Measurements from ENCODE around the gene CTF1. TPM values are rescaled to one million over a fixed set of nuclear protein-coding genes. Genes with fewer than 3 reads are reported as not detected.
A peak's percentile ranks its signal among the peaks of the same experiment; 100 is the strongest.

CTF1 gene
- total and polyA plus RNA-seq, 2 donors: 0.38 to 3.8 TPM

DNA sequence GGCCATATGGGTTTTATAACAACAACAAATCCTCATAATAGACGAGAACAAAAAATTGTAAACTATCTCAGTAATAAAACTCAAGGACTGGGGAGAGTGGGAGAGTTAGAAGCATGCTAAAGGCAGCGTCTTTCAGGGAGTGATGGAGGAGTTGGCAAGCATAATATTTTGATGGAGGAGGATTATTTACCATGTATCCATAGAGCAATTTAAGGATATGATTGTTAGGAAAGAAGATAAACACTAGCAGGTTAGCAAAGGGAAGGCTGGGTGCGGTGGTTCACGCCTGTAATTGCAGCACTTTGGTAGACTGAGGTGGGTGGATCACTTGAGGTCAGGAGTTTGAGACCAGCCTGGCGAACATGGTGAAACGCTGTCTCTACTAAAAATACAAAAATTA lies 30.4 kb upstream of the CTF1 start:
- Histone ChIP-seq H3K4me3 (ENCODE audit: low read length in 2 of 2) (no peak overlapping the region), H3K4me1 (ENCODE audit: control insufficient read depth in 2 of 2, insufficient read depth in 2 of 2, low read length in 2 of 2) (no peaks in the 10 kb centered on the region), H3K27ac (ENCODE audit: low read depth in 1 of 2, low read length in 1 of 2) (no peak overlapping the region), H3K9me3 (ENCODE audit: control insufficient read depth in 2 of 2, insufficient read depth in 1 of 2, low read length in 1 of 2) (no peaks in the 10 kb centered on the region), H3K36me3 (ENCODE audit: control insufficient read depth in 2 of 2, insufficient read depth in 2 of 2, low read length in 1 of 2) (no peaks in the 10 kb centered on the region), H3K27me3 (ENCODE audit: control insufficient read depth in 2 of 2, insufficient read depth in 1 of 2, low read length in 1 of 2) (no peaks in the 10 kb centered on the region)
- DNase-seq (ENCODE audit: low read depth in 6 of 9, low spot score in 9 of 9): no peak
- WGBS: 81% methylated on average over 6 of the region's 6 CpGs

GRCh38 chr16:30867747-30868146 lies 28.7 kb upstream of the CTF1 start:
- Histone ChIP-seq H3K4me3 (ENCODE audit: low read length in 2 of 2) (no peak overlapping the region), H3K9me3 (ENCODE audit: control insufficient read depth in 2 of 2, insufficient read depth in 1 of 2, low read length in 1 of 2) (no peaks in the 10 kb centered on the region), H3K36me3 (ENCODE audit: control insufficient read depth in 2 of 2, insufficient read depth in 2 of 2, low read length in 1 of 2) (no peaks in the 10 kb centered on the region), H3K27ac (ENCODE audit: low read depth in 1 of 2, low read length in 1 of 2) (no peak overlapping the region), H3K4me1 (ENCODE audit: control insufficient read depth in 2 of 2, insufficient read depth in 2 of 2, low read length in 2 of 2) (no peaks in the 10 kb centered on the region), H3K27me3 (ENCODE audit: control insufficient read depth in 2 of 2, insufficient read depth in 1 of 2, low read length in 1 of 2) (no peaks in the 10 kb centered on the region)
- DNase-seq (ENCODE audit: low read depth in 6 of 9, low spot score in 9 of 9): no peak
- WGBS: 95% methylated on average over 5 of the region's 5 CpGs

DNA sequence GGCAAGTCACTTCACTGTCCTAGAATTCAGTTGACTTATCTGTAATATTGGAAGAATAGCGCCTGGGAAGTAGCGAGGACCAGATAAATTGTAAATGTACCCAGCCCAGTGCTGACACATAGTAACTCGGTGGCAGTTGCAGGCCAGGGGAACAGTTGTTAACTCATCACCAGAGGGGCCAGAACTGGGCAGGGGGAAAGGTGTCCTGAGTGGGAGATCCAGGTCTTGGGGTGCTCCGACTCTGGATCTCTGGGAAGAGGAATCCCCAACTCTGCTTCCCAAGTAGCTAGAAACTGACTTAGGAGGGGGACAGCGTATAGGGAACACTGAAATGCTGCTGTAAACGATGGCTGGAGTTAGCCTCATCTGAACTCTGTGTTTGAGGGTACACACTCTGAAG lies 25.5 kb upstream of the CTF1 start:
- Histone ChIP-seq H3K4me1 (ENCODE audit: control insufficient read depth in 2 of 2, insufficient read depth in 2 of 2, low read length in 2 of 2) (peaks cover 6% of the 10 kb centered on the region in 2 donors), H3K27me3 (ENCODE audit: control insufficient read depth in 2 of 2, insufficient read depth in 1 of 2, low read length in 1 of 2) (no peaks in the 10 kb centered on the region), H3K27ac (ENCODE audit: low read depth in 1 of 2, low read length in 1 of 2) (no peak overlapping the region), H3K4me3 (ENCODE audit: low read length in 2 of 2) (no peak overlapping the region), H3K36me3 (ENCODE audit: control insufficient read depth in 2 of 2, insufficient read depth in 2 of 2, low read length in 1 of 2) (no peaks in the 10 kb centered on the region), H3K9me3 (ENCODE audit: control insufficient read depth in 2 of 2, insufficient read depth in 1 of 2, low read length in 1 of 2) (no peaks in the 10 kb centered on the region)
- 99% methylated on average over 6 of the region's 6 CpGs for WGBS
- no peak for DNase-seq (ENCODE audit: low read depth in 6 of 9, low spot score in 9 of 9)

DNA sequence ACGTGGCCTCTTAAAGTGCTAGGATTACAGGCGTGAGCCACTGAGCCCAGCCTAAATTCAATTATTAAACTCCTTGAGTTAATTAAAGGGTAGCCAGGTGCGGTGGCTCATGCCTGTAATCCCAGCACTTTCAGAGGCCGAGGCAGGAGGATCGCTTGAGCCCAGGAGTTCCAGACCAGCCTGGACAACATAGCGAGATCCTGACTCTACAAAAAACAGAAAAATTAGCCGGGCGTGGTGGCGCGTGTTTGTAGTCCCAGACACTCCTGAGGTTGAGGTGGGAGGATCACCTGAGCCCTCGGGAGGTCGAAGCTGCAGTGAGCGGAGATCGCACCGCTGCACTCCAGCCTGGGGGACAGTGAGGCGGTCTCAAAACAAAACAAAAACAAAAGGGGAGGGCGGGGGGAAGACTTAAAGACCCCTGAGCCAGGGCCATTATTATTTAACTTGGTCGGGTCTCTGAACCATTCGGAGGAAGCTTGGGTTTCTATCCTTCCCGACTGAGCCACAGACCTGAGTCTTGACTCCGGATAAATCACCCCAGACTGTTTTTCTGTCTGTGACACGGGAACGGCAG lies 22.1 kb upstream of the CTF1 start:
- peaks cover 0 to 7% of the 10 kb centered on the region in 2 donors for H3K36me3 ChIP-seq (ENCODE audit: control insufficient read depth in 2 of 2, insufficient read depth in 2 of 2, low read length in 1 of 2)
- H3K27me3 ChIP-seq (ENCODE audit: control insufficient read depth in 2 of 2, insufficient read depth in 1 of 2, low read length in 1 of 2): no peaks in the 10 kb centered on the region
- H3K9me3 ChIP-seq (ENCODE audit: control insufficient read depth in 2 of 2, insufficient read depth in 1 of 2, low read length in 1 of 2): no peaks in the 10 kb centered on the region
- DNase-seq (ENCODE audit: low read depth in 6 of 9, low spot score in 9 of 9): no peak
- WGBS: 41% methylated on average over 23 of the region's 23 CpGs
- H3K27ac ChIP-seq (ENCODE audit: low read depth in 1 of 2, low read length in 1 of 2): peak overlapping the region; percentile 96 to 99
- peak overlapping the region; percentile 94 to 95 for H3K4me3 ChIP-seq (ENCODE audit: low read length in 2 of 2)
- peaks cover 15 to 20% of the 10 kb centered on the region in 2 donors for H3K4me1 ChIP-seq (ENCODE audit: control insufficient read depth in 2 of 2, insufficient read depth in 2 of 2, low read length in 2 of 2)

- no peaks in the 10 kb centered on the region for H3K9me3 ChIP-seq (ENCODE audit: control insufficient read depth in 2 of 2, insufficient read depth in 1 of 2, low read length in 1 of 2)
- no peaks in the 10 kb centered on the region for H3K27me3 ChIP-seq (ENCODE audit: control insufficient read depth in 2 of 2, insufficient read depth in 1 of 2, low read length in 1 of 2)
- H3K36me3 ChIP-seq (ENCODE audit: control insufficient read depth in 2 of 2, insufficient read depth in 2 of 2, low read length in 1 of 2): peaks cover 0 to 9% of the 10 kb centered on the region in 2 donors
- under 1% methylated on average over 85 of the region's 85 CpGs for WGBS
- peaks cover 15 to 20% of the 10 kb centered on the region in 2 donors for H3K4me1 ChIP-seq (ENCODE audit: control insufficient read depth in 2 of 2, insufficient read depth in 2 of 2, low read length in 2 of 2)
- peak overlapping the region; percentile 94 to 95 for H3K4me3 ChIP-seq (ENCODE audit: low read length in 2 of 2)
- H3K27ac ChIP-seq (ENCODE audit: low read depth in 1 of 2, low read length in 1 of 2): peak overlapping the region; percentile 96 to 99
- peak; percentile 76 to 95 (median 87) for DNase-seq (ENCODE audit: low read depth in 6 of 9, low spot score in 9 of 9)
Measured at GRCh38 chr16:30874821-30875717, 21.3 kb upstream of the CTF1 start.

DNA sequence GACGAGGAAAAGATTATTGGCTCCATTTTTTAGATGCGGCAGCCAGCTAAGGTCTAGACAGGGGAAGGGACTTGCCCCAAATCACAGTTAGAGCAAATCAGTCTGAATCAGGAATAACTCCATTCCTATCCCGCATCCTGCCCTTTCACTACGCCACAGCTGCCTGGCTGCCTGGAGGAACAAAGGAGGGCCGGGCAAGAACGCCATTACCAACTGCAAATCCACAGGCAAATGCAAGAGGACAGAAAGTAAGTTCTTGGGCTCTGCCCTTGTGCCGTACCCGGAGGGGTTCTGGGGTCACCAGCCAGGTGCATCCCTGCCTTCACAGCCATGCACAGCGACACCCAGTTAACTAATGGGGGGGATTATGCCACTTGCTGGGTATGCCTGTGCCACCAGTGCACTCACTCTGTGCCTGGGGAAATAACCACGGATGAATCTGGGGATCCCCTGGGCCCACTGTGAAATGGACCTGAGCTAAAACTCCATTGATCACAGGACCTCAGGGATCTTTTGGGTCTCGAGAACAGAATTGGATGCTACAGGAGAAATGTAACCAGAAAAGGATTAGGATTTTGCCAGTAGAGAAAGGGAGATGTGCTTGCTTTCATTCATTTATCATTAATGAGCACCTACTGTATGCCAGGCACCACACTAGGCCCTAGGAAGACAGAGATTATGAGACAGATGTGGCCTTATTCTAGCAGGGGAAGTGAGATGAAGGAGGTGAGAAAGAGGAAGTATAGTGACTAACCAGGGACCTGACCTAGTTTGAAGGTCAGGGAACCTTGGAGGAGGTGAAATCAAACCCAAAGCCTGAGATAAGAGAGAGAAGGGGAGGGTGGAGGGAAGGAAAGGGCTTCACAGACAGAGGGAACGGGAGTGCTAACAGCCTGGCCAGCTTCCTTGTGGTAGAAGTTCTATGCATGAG lies 20.3 kb upstream of the CTF1 start:
- DNase-seq (ENCODE audit: low read depth in 6 of 9, low spot score in 9 of 9): peak in 3 of 9 donors; percentile 37 to 73 (median 54)
- Histone ChIP-seq H3K27me3 (ENCODE audit: control insufficient read depth in 2 of 2, insufficient read depth in 1 of 2, low read length in 1 of 2) (no peaks in the 10 kb centered on the region), H3K4me1 (ENCODE audit: control insufficient read depth in 2 of 2, insufficient read depth in 2 of 2, low read length in 2 of 2) (peaks cover 15 to 20% of the 10 kb centered on the region in 2 donors), H3K4me3 (ENCODE audit: low read length in 2 of 2) (peak overlapping the region; percentile 94 to 95), H3K27ac (ENCODE audit: low read depth in 1 of 2, low read length in 1 of 2) (peak overlapping the region; percentile 96 to 99), H3K36me3 (ENCODE audit: control insufficient read depth in 2 of 2, insufficient read depth in 2 of 2, low read length in 1 of 2) (peaks cover 0 to 11% of the 10 kb centered on the region in 2 donors), H3K9me3 (ENCODE audit: control insufficient read depth in 2 of 2, insufficient read depth in 1 of 2, low read length in 1 of 2) (no peaks in the 10 kb centered on the region)
- WGBS: 13% methylated on average over 12 of the region's 12 CpGs

DNA sequence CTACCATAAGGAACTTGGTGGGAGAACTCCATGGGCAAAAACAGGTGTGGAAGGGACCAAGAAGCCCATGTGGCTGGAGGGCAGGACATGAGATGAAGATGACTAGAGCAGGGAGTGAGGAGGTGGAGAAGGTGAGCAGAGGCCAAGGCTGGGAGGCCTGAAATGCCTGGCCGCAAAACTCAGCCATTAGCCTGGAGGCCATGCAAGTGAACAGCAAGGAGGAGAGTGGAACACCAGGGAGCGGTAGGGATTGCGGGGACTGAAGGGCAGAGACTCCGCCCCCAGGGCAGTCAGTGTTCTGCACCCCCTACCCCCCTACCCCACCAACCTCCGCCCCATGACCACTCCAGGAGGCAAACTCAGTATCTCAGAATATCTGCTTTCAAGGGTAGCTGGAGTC lies 19.5 kb upstream of the CTF1 start:
- Histone ChIP-seq H3K27me3 (ENCODE audit: control insufficient read depth in 2 of 2, insufficient read depth in 1 of 2, low read length in 1 of 2) (no peaks in the 10 kb centered on the region), H3K9me3 (ENCODE audit: control insufficient read depth in 2 of 2, insufficient read depth in 1 of 2, low read length in 1 of 2) (no peaks in the 10 kb centered on the region), H3K36me3 (ENCODE audit: control insufficient read depth in 2 of 2, insufficient read depth in 2 of 2, low read length in 1 of 2) (peaks cover 0 to 11% of the 10 kb centered on the region in 2 donors), H3K27ac (ENCODE audit: low read depth in 1 of 2, low read length in 1 of 2) (peak overlapping the region; percentile 96 to 99), H3K4me3 (ENCODE audit: low read length in 2 of 2) (peak overlapping the region; percentile 94 to 95), H3K4me1 (ENCODE audit: control insufficient read depth in 2 of 2, insufficient read depth in 2 of 2, low read length in 2 of 2) (peaks cover 15 to 21% of the 10 kb centered on the region in 2 donors)
- 96% methylated on average over 5 of the region's 5 CpGs for WGBS
- DNase-seq (ENCODE audit: low read depth in 6 of 9, low spot score in 9 of 9): no peak

- Histone ChIP-seq H3K36me3 (ENCODE audit: control insufficient read depth in 2 of 2, insufficient read depth in 2 of 2, low read length in 1 of 2) (peaks cover 14 to 30% of the 10 kb centered on the region in 2 donors), H3K9me3 (ENCODE audit: control insufficient read depth in 2 of 2, insufficient read depth in 1 of 2, low read length in 1 of 2) (no peaks in the 10 kb centered on the region), H3K4me1 (ENCODE audit: control insufficient read depth in 2 of 2, insufficient read depth in 2 of 2, low read length in 2 of 2) (peaks cover 0 to 13% of the 10 kb centered on the region in 2 donors), H3K27ac (ENCODE audit: low read depth in 1 of 2, low read length in 1 of 2) (no peak overlapping the region), H3K4me3 (ENCODE audit: low read length in 2 of 2) (no peak overlapping the region), H3K27me3 (ENCODE audit: control insufficient read depth in 2 of 2, insufficient read depth in 1 of 2, low read length in 1 of 2) (no peaks in the 10 kb centered on the region)
- 80% methylated on average over 4 of the region's 4 CpGs for WGBS
- no peak for DNase-seq (ENCODE audit: low read depth in 6 of 9, low spot score in 9 of 9)
Measured at GRCh38 chr16:30882429-30883310, 13.7 kb upstream of the CTF1 start.

Data from thymus (tissue), 11 donors.